Transverse colon (tissue), 3 donors: ENCODE data around the gene SLC6A1.

Source experiments
- CTCF ChIP-seq, 5 experiments: fragments of 200-600 bp in 3 of 5; fragments of 450-650 bp in 2 of 5; sonication (generic) in 3 of 5; IDR thresholded peaks; 1 replicate in 2 of 5; 2 replicates in 3 of 5; pipeline ENCODE4 v1.5.1; 2016 to 2017; ENCODE audit warnings: antibody characterized with exemption in 5 of 5, inconsistent platforms in 3 of 5, mild to moderate bottlenecking in 2 of 5, moderate library complexity in 1 of 5
- POLR2A ChIP-seq: fragments of 450-650 bp; IDR thresholded peaks from one replicate; pipeline ENCODE4 v1.6.1; 2016; ENCODE audit warnings: antibody characterized with exemption, mild to moderate bottlenecking, moderate library complexity

GRCh38 chr3:10962481-10963036 lies 30.0 kb upstream of the SLC6A1 start:
- TF ChIP-seq POLR2A, result no peak
- no peak for TF ChIP-seq CTCF (IDR thresholded peaks at IDR 0.05)
